Testis (tissue), 3 donors: ENCODE measurements around the gene PCDH12. TPM values are rescaled to one million over a fixed set of nuclear protein-coding genes. Genes with fewer than 3 reads are reported as not detected.

Experiments used
- DNase-seq: peaks from one replicate; pipeline ENCODE4 v3.0.0-alpha.2; 2019
- H3K27ac ChIP-seq, 2 donors: fragments of 200-600 bp; sonication (generic); one replicate each; pipeline ENCODE4 v1.5.1; 2019
- H3K27me3 ChIP-seq: fragments of 200-600 bp; sonication (generic); one replicate; pipeline ENCODE4 v1.5.1; 2019
- H3K36me3 ChIP-seq: fragments of 200-600 bp; sonication (generic); one replicate; pipeline ENCODE4 v1.5.1; 2017; ENCODE audit warnings: low read depth; ENCODE audit errors: missing control alignments
- H3K4me1 ChIP-seq: fragments of 200-600 bp; sonication (generic); one replicate; pipeline ENCODE4 v1.5.1; 2019
- H3K4me3 ChIP-seq, 2 donors: fragments of 200-600 bp; sonication (generic); one replicate each; pipeline ENCODE4 v1.5.1; 2017 to 2019
- H3K9me3 ChIP-seq: fragments of 200-600 bp; sonication (generic); one replicate; pipeline ENCODE4 v1.5.1; 2017
- CTCF ChIP-seq, 3 experiments: fragments of 450-650 bp in 2 of 3; fragments of 200-600 bp in 1 of 3; sonication (generic) in 1 of 3; IDR thresholded peaks; one replicate each; pipeline ENCODE4 v1.5.1; 2016 to 2019; ENCODE audit warnings: antibody characterized with exemption in 3 of 3, mild to moderate bottlenecking in 2 of 3, moderate library complexity in 1 of 3
- POLR2A ChIP-seq: fragments of 450-650 bp; IDR thresholded peaks from one replicate; pipeline ENCODE4 v1.6.1; 2017; ENCODE audit warnings: antibody characterized with exemption, mild to moderate bottlenecking, moderate library complexity
- WGBS, 2 donors: methylation state at CpG; one replicate each; pipeline ENCODE4 v1.1.5; 2018; 5-methylcytosine and 5-hydroxymethylcytosine counted together
- intact Hi-C: fragments of 100-400 bp; cut with DNase I; formaldehyde crosslinking; loops from one replicate; pipeline ENCODE4 v1.15.1; 2023; ENCODE audit warnings: low total_unique reads
- polyA plus RNA-seq: library from polyadenylated mRNA; stranded (reverse); fragments of 350-450 nt; fragmentation: Illumina TruSeq; extraction: RNeasy Lipid Tissue Mini Kit (QIAGEN cat#74804); gene quantifications from one replicate; pipeline ENCODE4 v1.2.3, GENCODE V29; 2014; ENCODE audit warnings: low read depth, low replicate concordance; ENCODE audit not compliant: insufficient read depth
- total RNA-seq, 2 donors: library from RNA; depleted of rRNA; stranded (reverse); fragments of >200 nt; gene quantifications; one replicate each; pipeline ENCODE4 v1.2.3, GENCODE V29; 2016

The PCDH12 gene
- total and polyA plus RNA-seq, 3 donors from 2014 or later, result 0.31 to 2.0 (median 1.6) TPM

GRCh38 chr5:141948812-141949211 is 9.2 kb downstream of the PCDH12 start:
- no peak for DNase-seq
- 90% methylated on average over 2 of the region's 2 CpGs for WGBS, 2 donors
- Histone ChIP-seq H3K9me3 (no peaks in the 10 kb centered on the region), H3K27ac (no peak overlapping the region), H3K4me1 (no peaks in the 10 kb centered on the region), H3K27me3 (no peaks in the 10 kb centered on the region), H3K4me3 (no peak overlapping the region), H3K36me3 (no peaks in the 10 kb centered on the region)
- intact Hi-C loops, result no loop called here
- TF ChIP-seq POLR2A, result no peak
- no peak for TF ChIP-seq CTCF (IDR thresholded peaks at IDR 0.05)

- no peak for DNase-seq
- WGBS, 2 donors, result 81 to 83% methylated on average over 4 of the region's 4 CpGs
- TF ChIP-seq CTCF (IDR thresholded peaks at IDR 0.05) (no peak), POLR2A (no peak)
- Histone ChIP-seq H3K27ac (no peak overlapping the region), H3K4me1 (no peaks in the 10 kb centered on the region), H3K27me3 (no peaks in the 10 kb centered on the region), H3K36me3 (no peaks in the 10 kb centered on the region), H3K4me3 (no peak overlapping the region), H3K9me3 (no peaks in the 10 kb centered on the region)
- intact Hi-C loops, result no loop called here
These were observed 10.7 kb downstream of the PCDH12 start for GRCh38 chr5:141947316-141947715.

- H3K4me1 ChIP-seq, result no peaks in the 10 kb centered on the region
- no peak overlapping the region for H3K27ac ChIP-seq
- TF ChIP-seq POLR2A (no peak), CTCF (IDR thresholded peaks at IDR 0.05) (no peak)
- no peak overlapping the region for H3K4me3 ChIP-seq
- WGBS, 2 donors, result 50 to 64% methylated on average over 22 to 24 of the region's 25 CpGs
- no peaks in the 10 kb centered on the region for H3K9me3 ChIP-seq
- no peaks in the 10 kb centered on the region for H3K36me3 ChIP-seq
- intact Hi-C loops, result no loop called here
- H3K27me3 ChIP-seq, result no peaks in the 10 kb centered on the region
- DNase-seq, result no peak
These were observed 12.4 kb downstream of the PCDH12 start for GRCh38 chr5:141945511-141946051.

GRCh38 chr5:141944076-141944475 is 13.9 kb downstream of the PCDH12 start:
- TF ChIP-seq POLR2A (no peak), CTCF (IDR thresholded peaks at IDR 0.05) (no peak)
- H3K4me1 ChIP-seq, result no peaks in the 10 kb centered on the region
- no peaks in the 10 kb centered on the region for H3K36me3 ChIP-seq
- intact Hi-C loops, result no loop called here
- no peak for DNase-seq
- no peak overlapping the region for H3K4me3 ChIP-seq
- no peak overlapping the region for H3K27ac ChIP-seq
- WGBS, 2 donors, result 83 to 86% methylated on average over 7 to 9 of the region's 9 CpGs
- H3K27me3 ChIP-seq, result no peaks in the 10 kb centered on the region
- no peaks in the 10 kb centered on the region for H3K9me3 ChIP-seq

GRCh38 chr5:141942185-141942857 is 15.7 kb downstream of the PCDH12 start:
- Histone ChIP-seq H3K36me3 (no peaks in the 10 kb centered on the region), H3K27me3 (no peaks in the 10 kb centered on the region), H3K27ac (no peak overlapping the region), H3K9me3 (no peaks in the 10 kb centered on the region), H3K4me1 (no peaks in the 10 kb centered on the region), H3K4me3 (no peak overlapping the region)
- TF ChIP-seq CTCF (IDR thresholded peaks at IDR 0.05) (no peak), POLR2A (no peak)
- no peak for DNase-seq
- intact Hi-C loops, result no loop called here
- WGBS, 2 donors, result 67 to 69% methylated on average over 9 of the region's 9 CpGs
